T-cell (primary cell): Measurements from ENCODE around the gene KSR2. TPM values are rescaled to one million over a fixed set of nuclear protein-coding genes. Genes with fewer than 3 reads are reported as not detected.

ENCODE experiments used
- ATAC-seq, 4 experiments: fragments of 200-7000 bp in 3 of 4; fragments of 150-1000 bp in 1 of 4; cut with Tn5 transposase; replicated peaks in 1 of 4; 1 replicate in 3 of 4; 2 replicates in 1 of 4; pipeline ENCODE4 v1.10.0; 2021; ENCODE audit warnings: moderate library complexity in 3 of 4, mild to moderate bottlenecking in 2 of 4, moderate number of reproducible peaks in 1 of 4
- CTCF ChIA-PET, 2 donors: fragments of 300-600 bp; sonication (Branson Sonifier 250); formaldehyde crosslinking; loops; one replicate each; lab custom pipeline; 2022; ENCODE audit warnings: antibody characterized with exemption in 2 of 2; lab: Charles Lee
- POLR2A ChIA-PET, 2 donors: fragments of 300-600 bp; sonication (Branson Sonifier 250); formaldehyde crosslinking; loops; one replicate each; lab custom pipeline; 2022; ENCODE audit warnings: antibody characterized with exemption in 2 of 2; lab: Charles Lee
- DNase-seq, 35 experiments: peaks; one replicate each; pipeline versions ENCODE4 v3.0.0 to v3.0.0-alpha.2; 2013 to 2023
- H3K27ac ChIP-seq: one replicate; pipeline ENCODE4 v1.5.1; 2013; ENCODE audit warnings: low read length
- H3K27me3 ChIP-seq, 2 experiments: replicated peaks in 1 of 2; 1 replicate in 1 of 2; 2 replicates in 1 of 2; pipeline versions ENCODE4 v1.6.1 to v1.7.0; 2013; ENCODE audit warnings: low read length in 1 of 2, mixed read lengths in 1 of 2; ENCODE audit not compliant: control insufficient read depth in 2 of 2, insufficient read depth in 2 of 2; ENCODE audit errors: extremely low read depth in 1 of 2
- H3K36me3 ChIP-seq, 2 donors: 1 replicate in 1 of 2; 2 replicates in 1 of 2; pipeline versions ENCODE4 v1.6.1 to v1.7.0; 2013; ENCODE audit warnings: low read length in 1 of 2; ENCODE audit not compliant: control insufficient read depth in 2 of 2, insufficient read depth in 1 of 2; ENCODE audit errors: extremely low read depth in 1 of 2
- H3K4me1 ChIP-seq, 2 experiments: 1 replicate in 1 of 2; 2 replicates in 1 of 2; pipeline versions ENCODE4 v1.6.1 to v1.7.0; 2013; ENCODE audit warnings: low read length in 2 of 2, mixed read lengths in 1 of 2; ENCODE audit not compliant: insufficient read depth in 2 of 2, control insufficient read depth in 1 of 2; ENCODE audit errors: extremely low read depth in 1 of 2
- H3K4me3 ChIP-seq, 2 donors: 1 replicate in 1 of 2; 2 replicates in 1 of 2; pipeline versions ENCODE4 v1.5.1 to v1.7.0; 2013; ENCODE audit warnings: mild to moderate bottlenecking in 2 of 2, low read length in 1 of 2, moderate library complexity in 1 of 2; ENCODE audit not compliant: control insufficient read depth in 1 of 2; ENCODE audit errors: extremely low read depth in 1 of 2
- H3K9me3 ChIP-seq: 2 replicates; pipeline ENCODE4 v1.7.0; 2013
- H3K27ac Mint-ChIP-seq, 2 donors: one replicate each; pipeline ENCODE4 v1.8.0; 2020 to 2021; ENCODE audit warnings: mild to moderate bottlenecking in 2 of 2, mixed read lengths in 2 of 2
- H3K27me3 Mint-ChIP-seq, 2 donors: one replicate each; pipeline ENCODE4 v1.8.0; 2021 to 2022; ENCODE audit warnings: mixed read lengths in 2 of 2
- H3K36me3 Mint-ChIP-seq: one replicate; pipeline ENCODE4 v1.8.0; 2021; ENCODE audit warnings: mixed read lengths
- H3K4me1 Mint-ChIP-seq, 3 donors: one replicate each; pipeline ENCODE4 v1.8.0; 2020 to 2022; ENCODE audit warnings: mixed read lengths in 3 of 3, mild to moderate bottlenecking in 1 of 3
- H3K4me3 Mint-ChIP-seq, 3 donors: one replicate each; pipeline ENCODE4 v1.8.0; 2020 to 2022; ENCODE audit warnings: mild to moderate bottlenecking in 3 of 3, mixed read lengths in 3 of 3, moderate library complexity in 3 of 3
- H3K9me3 Mint-ChIP-seq, 3 donors: one replicate each; pipeline ENCODE4 v1.8.0; 2020 to 2022; ENCODE audit warnings: mixed read lengths in 3 of 3
- WGBS: methylation state at CpG from one replicate; pipeline ENCODE4 v1.1.5; 2013; ENCODE audit warnings: missing lambda C conversion rate; ENCODE audit not compliant: insufficient coverage; 5-methylcytosine and 5-hydroxymethylcytosine counted together
- total RNA-seq, 35 experiments: library from RNA in 6 of 35; stranded (reverse) in 6 of 35; fragments of 120-200 nt in 1 of 35; gene quantifications; one replicate each; pipeline versions ENCODE4 v1.2.1 to v1.2.4 and lab custom pipeline; 2013 to 2026

KSR2 gene
- total RNA-seq, 5 donors from 2014 or later (not counting 1 experiment from before 2014, with no cell fraction given), result 0.03 to 0.10 (median 0.06) TPM

DNA sequence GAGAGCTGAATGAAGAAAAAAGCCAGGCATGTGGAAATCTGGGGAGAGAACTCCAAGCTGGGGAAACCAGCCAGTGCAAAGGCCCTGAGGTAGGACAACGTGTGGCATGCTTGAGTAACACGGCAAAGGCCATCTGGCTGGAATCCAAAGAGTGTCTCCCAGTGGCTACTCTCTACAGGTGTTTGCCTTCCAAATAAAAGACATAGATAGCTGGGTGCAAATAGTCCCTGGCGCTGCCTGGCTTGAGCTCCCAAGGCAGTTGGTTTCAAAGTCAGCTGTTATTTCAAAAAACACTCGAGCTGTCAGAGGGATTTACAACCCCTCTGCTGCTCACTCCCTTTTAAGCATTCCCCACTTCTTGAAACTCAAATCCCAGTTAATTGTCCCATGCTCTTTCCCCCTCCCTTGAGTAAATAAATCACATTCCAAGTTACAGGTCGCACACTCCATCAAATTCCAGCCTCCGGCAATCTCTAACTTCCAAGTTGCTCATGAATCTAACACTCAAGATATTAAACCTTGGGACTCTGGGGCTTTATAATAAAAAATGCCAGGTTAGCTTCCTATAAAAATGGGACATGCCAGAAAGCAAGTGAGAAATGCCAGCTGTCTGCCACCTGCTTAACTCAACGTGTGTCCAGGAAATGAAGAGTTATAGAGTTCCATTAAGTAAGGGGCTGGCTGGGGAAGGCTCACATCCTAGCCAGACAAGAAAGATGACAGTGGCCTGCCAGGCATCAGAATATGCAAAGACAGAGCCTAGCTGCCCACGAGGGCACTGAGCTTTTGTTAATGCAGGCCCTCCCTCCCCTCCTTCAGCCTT, 473.7 kb downstream of the KSR2 start:
- WGBS, result 44% methylated on average over 7 of the region's 8 CpGs
- Mint-ChIP-seq H3K36me3 (no peaks in the 10 kb centered on the region), H3K4me1 (no peaks in the 10 kb centered on the region), H3K27me3 (no peaks in the 10 kb centered on the region), H3K9me3 (peaks cover 0 to 4% (median 0%) of the 10 kb centered on the region in 3 donors), H3K27ac (no peak overlapping the region), H3K4me3 (no peak overlapping the region)
- ATAC-seq, result no peak
- Histone ChIP-seq H3K4me3 (no peak overlapping the region), H3K36me3 (no peaks in the 10 kb centered on the region), H3K9me3 (no peaks in the 10 kb centered on the region), H3K4me1 (no peaks in the 10 kb centered on the region), H3K27ac (no peak overlapping the region), H3K27me3 (peaks cover 0 to 3% of the 10 kb centered on the region in 2 experiments)
- POLR2A ChIA-PET, result no interaction called here
- DNase-seq, result no peak
- CTCF ChIA-PET, result interaction anchor here in 1 of 2 donors (0.6 kb wide), 1 partner anchor 213 kb away, joined by 3 read pairs; no protein-coding TSS in a partner anchor

DNA sequence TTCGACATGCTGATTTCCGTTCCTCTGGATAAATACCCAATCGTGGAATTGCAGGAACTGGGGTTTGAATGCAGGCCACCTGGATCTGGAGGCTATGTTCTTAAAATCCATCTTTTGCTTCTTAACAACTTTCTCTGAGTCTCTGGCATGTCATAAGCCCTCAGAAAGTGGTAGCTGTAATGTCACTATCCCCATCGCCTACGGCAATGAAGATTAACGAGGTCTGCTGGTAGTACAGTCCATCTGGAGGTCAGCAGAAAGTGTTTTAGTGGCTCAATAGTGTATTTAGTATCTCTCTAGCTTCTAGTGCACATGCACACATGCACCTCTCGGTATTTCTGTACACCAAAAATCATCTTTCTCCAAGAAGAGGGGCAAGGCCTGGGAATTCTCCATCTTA, 477.1 kb downstream of the KSR2 start:
- H3K27me3 ChIP-seq, result peaks cover 0 to 3% of the 10 kb centered on the region in 2 experiments
- no peak for ATAC-seq
- 95% methylated on average over 3 of the region's 7 CpGs for WGBS
- Mint-ChIP-seq H3K4me3 (no peak overlapping the region), H3K27me3 (no peaks in the 10 kb centered on the region), H3K4me1 (no peaks in the 10 kb centered on the region), H3K9me3 (peaks cover 0 to 4% (median 3%) of the 10 kb centered on the region in 3 donors), H3K36me3 (no peaks in the 10 kb centered on the region), H3K27ac (no peak overlapping the region)
- H3K27ac ChIP-seq, result no peak overlapping the region
- no peaks in the 10 kb centered on the region for H3K36me3 ChIP-seq
- DNase-seq, result no peak
- CTCF ChIA-PET, result no interaction called here
- POLR2A ChIA-PET, result no interaction called here
- H3K4me3 ChIP-seq, result no peak overlapping the region
- H3K9me3 ChIP-seq, result no peaks in the 10 kb centered on the region
- H3K4me1 ChIP-seq, result no peaks in the 10 kb centered on the region

GRCh38 chr12:117490130-117490529, 478.7 kb downstream of the KSR2 start:
- H3K9me3 ChIP-seq, result no peaks in the 10 kb centered on the region
- ATAC-seq, result no peak

DNA sequence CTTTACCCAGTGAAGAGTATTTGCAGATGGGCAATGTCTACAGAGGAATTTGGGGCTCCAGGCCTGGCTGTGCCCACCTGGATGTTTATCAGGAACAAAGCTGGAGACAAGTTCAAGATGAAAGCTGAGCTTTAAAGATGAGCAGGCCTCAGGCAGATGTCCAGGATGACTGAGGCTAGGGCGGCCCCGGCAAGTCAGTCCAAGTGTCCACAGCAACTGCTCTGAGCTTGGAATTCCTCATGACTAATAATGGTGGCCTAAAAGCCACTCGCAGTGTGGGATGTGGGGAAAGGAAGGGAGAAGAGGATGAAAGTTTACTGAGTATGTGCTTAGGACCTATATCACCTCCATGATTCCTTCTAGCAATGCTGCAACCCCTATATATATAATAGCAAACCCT, 479.1 kb downstream of the KSR2 start:
- H3K27ac Mint-ChIP-seq, result no peak overlapping the region
- no peaks in the 10 kb centered on the region for H3K9me3 ChIP-seq
- ATAC-seq, result no peak
- no peaks in the 10 kb centered on the region for H3K27me3 Mint-ChIP-seq
- no peaks in the 10 kb centered on the region for H3K4me1 ChIP-seq
- H3K36me3 ChIP-seq, result no peaks in the 10 kb centered on the region
- no peak overlapping the region for H3K27ac ChIP-seq
- no peak overlapping the region for H3K4me3 ChIP-seq
- DNase-seq, result no peak
- no peak overlapping the region for H3K4me3 Mint-ChIP-seq
- POLR2A ChIA-PET, result no interaction called here
- H3K36me3 Mint-ChIP-seq, result no peaks in the 10 kb centered on the region
- H3K27me3 ChIP-seq, result peaks cover 0 to 3% of the 10 kb centered on the region in 2 experiments
- WGBS, result 100% methylated on average over 2 of the region's 3 CpGs
- peaks cover 0 to 4% (median 3%) of the 10 kb centered on the region in 3 donors for H3K9me3 Mint-ChIP-seq
- H3K4me1 Mint-ChIP-seq, result no peaks in the 10 kb centered on the region
- CTCF ChIA-PET, result no interaction called here

More at GRCh38 chr12:117490130-117490529, 478.7 kb downstream of the KSR2 start:
- Mint-ChIP-seq H3K9me3 (peaks cover 0 to 4% (median 3%) of the 10 kb centered on the region in 3 donors), H3K4me1 (no peaks in the 10 kb centered on the region), H3K4me3 (no peak overlapping the region), H3K27me3 (no peaks in the 10 kb centered on the region), H3K27ac (no peak overlapping the region), H3K36me3 (no peaks in the 10 kb centered on the region)
- DNase-seq, result no peak
- no peaks in the 10 kb centered on the region for H3K4me1 ChIP-seq
- WGBS, result 65% methylated on average over 3 of the region's 3 CpGs
- no peak overlapping the region for H3K4me3 ChIP-seq
- H3K27ac ChIP-seq, result no peak overlapping the region
- ChIA-PET POLR2A (no interaction called here), CTCF (no interaction called here)
- H3K36me3 ChIP-seq, result no peaks in the 10 kb centered on the region
- peaks cover 0 to 3% of the 10 kb centered on the region in 2 experiments for H3K27me3 ChIP-seq

DNA sequence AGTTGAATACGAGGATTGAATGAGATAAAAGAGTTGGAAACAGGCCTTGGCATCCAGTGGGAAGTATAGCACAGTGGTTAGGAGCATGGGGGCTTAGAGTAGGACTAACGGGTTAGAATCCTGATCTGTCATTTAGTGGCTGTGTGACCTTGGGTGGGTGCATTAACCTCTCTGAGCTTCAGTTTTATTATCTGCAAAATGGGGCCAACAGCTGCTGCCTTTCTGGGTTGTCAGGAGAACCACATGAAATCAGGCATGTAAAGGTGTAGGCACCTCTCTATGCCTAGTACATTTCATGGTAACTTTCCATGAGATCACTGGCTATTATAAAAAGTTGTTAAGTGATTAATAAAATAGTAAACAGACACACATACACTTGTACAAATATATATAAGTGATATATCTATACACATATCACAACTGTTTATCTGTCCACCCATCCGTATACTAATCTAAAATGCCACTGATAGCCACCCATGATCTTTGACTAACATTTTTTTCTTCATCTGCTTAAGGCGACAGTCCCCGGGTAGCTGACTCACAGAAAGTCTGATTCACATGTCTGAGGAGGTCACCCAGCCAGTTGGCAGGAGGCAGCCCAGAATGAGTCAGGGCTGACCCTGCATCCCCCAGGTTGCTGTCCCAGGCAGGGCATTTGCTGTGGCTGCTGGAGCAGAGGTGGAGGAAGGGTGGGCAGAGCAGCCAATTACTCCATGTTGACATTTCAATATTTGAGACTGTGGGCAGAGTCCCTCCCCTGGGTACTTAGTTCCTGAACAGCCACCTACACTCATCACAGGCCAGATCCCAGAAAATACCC, 481.7 kb downstream of the KSR2 start:
- POLR2A ChIA-PET, result no interaction called here
- Histone ChIP-seq H3K27me3 (no peaks in the 10 kb centered on the region), H3K4me3 (no peak overlapping the region), H3K4me1 (no peaks in the 10 kb centered on the region), H3K27ac (no peak overlapping the region), H3K36me3 (no peaks in the 10 kb centered on the region), H3K9me3 (no peaks in the 10 kb centered on the region)
- Mint-ChIP-seq H3K36me3 (no peaks in the 10 kb centered on the region), H3K4me3 (no peak overlapping the region), H3K27me3 (no peaks in the 10 kb centered on the region), H3K4me1 (no peaks in the 10 kb centered on the region), H3K27ac (no peak overlapping the region), H3K9me3 (peaks cover 0 to 3% (median 0%) of the 10 kb centered on the region in 3 donors)
- ATAC-seq (no peak), DNase-seq (no peak)
- 73% methylated on average over 4 of the region's 5 CpGs for WGBS
- CTCF ChIA-PET, result no interaction called here

DNA sequence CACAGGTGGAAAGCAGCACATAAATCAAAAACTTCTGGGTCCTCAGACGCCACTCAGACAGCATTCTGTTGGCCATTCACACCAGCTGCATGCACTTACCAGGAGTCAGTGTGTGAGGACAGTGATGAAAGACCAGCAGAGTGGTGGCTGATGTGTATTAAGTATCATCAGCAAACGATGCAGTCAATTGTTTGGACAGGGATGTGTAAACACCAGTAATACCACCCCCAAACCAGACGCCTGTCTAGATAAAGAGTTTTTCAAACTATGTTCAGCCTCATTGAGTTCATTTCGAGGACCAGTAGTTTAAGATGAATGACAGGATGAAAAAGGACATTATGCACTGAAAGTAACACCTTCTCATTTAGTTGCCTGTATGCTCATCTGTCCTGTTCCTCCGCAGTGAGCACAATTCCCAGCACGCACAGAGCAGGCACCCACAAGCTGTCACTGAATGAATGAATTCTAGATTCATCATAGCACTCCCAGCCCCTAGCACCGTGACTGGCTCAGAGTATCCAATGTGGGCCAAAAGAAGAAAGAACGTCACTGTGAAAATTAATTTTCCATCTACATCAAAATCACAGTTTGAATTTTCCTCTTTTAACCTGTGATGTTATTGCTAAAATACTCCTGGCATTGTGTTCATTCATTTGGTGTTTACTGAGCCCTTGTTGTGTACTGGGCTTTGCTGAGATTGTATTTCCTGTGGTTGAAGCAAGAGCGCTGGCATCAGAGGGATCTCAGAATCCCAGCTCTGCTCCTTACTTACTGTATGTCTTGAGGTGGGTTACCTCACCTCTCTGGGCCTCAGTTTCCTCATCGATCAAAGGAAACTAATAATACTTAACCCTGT, 482.6 kb downstream of the KSR2 start:
- Histone ChIP-seq H3K27ac (no peak overlapping the region), H3K27me3 (no peaks in the 10 kb centered on the region), H3K36me3 (no peaks in the 10 kb centered on the region), H3K9me3 (no peaks in the 10 kb centered on the region), H3K4me3 (no peak overlapping the region), H3K4me1 (no peaks in the 10 kb centered on the region)
- Mint-ChIP-seq H3K9me3 (peaks cover 0 to 4% (median 0%) of the 10 kb centered on the region in 3 donors), H3K4me3 (no peak overlapping the region), H3K4me1 (no peaks in the 10 kb centered on the region), H3K36me3 (no peaks in the 10 kb centered on the region), H3K27ac (no peak overlapping the region), H3K27me3 (no peaks in the 10 kb centered on the region)
- ChIA-PET CTCF (no interaction called here), POLR2A (no interaction called here)
- WGBS, result 90% methylated on average over 2 of the region's 10 CpGs
- DNase-seq, result no peak
- ATAC-seq, result no peak
